OCI-LY7 (cell line): Measurements from ENCODE around the gene NTF4.

Experiments used
- EZH2phosphoT487 ChIP-seq: fragments of 200-600 bp; sonication (generic); IDR thresholded peaks from 2 replicates; pipeline ENCODE4 v1.6.1; 2018; ENCODE audit warnings: low read depth, borderline replicate concordance, mild to moderate bottlenecking, mixed run types, antibody characterized with exemption, low read length, moderate library complexity, mixed read lengths
- TF ChIP-seq, protein P1 (sequence below): fragments of 200-600 bp; sonication (generic); conservative IDR thresholded peaks from 2 replicates; pipeline ENCODE4 v1.5.1; 2014; ENCODE audit warnings: mild to moderate bottlenecking, antibody characterized with exemption, low read length, moderate library complexity, mixed read lengths

DNA sequence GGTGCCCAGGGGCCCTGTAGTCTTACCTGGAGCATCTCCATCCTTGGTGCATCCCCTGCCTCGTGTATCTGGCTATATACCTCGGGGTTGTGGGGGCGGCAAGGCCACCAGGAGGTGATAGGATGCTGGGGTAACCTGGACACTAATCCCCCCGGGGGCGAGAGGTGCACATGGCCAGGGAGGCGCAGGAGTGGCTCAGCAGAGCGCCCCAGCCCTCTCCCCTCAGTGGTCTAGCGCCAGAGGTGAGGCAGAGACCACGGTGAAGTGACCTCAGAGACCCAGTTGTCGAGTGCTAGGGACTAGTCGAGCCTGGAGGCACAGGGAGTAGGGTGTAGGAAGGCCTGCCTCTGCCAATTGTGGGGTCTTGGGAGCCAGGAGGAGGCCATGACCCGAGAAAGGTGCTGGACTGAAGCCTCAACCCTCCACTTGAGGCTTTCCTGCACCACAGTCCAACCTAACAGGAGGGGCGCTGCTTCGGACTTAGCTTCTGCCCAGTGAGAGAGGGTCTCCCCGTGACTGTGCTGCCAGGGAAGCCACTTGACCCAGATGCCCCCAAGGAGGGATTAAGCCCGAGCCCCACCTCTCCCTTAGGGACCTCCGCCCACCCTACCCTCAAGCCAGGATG lies 47.5 kb downstream of the NTF4 start, which contains the start of gene LHB:
- TF ChIP-seq, protein P1, sequence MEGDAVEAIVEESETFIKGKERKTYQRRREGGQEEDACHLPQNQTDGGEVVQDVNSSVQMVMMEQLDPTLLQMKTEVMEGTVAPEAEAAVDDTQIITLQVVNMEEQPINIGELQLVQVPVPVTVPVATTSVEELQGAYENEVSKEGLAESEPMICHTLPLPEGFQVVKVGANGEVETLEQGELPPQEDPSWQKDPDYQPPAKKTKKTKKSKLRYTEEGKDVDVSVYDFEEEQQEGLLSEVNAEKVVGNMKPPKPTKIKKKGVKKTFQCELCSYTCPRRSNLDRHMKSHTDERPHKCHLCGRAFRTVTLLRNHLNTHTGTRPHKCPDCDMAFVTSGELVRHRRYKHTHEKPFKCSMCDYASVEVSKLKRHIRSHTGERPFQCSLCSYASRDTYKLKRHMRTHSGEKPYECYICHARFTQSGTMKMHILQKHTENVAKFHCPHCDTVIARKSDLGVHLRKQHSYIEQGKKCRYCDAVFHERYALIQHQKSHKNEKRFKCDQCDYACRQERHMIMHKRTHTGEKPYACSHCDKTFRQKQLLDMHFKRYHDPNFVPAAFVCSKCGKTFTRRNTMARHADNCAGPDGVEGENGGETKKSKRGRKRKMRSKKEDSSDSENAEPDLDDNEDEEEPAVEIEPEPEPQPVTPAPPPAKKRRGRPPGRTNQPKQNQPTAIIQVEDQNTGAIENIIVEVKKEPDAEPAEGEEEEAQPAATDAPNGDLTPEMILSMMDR: no peak
- no peak for TF ChIP-seq EZH2phosphoT487
